Stimulated activated CD8-positive, alpha-beta memory T cell treated with anti-CD3 and anti-CD28 coated beads, Interleukin-4, amount 100 ng/mL, for 1 hour (primary cell): ENCODE results near the gene PIK3C2G.
"Not testable (repeated sequence)": the region's sequence is repeated elsewhere in the genome, so short reads cannot be mapped to it uniquely, and the experiment has no call there.

Source experiments
- DNase-seq, 2 donors: peaks; one replicate each; pipeline ENCODE4 v3.0.0-alpha.2; 2020; ENCODE audit warnings: low read depth in 2 of 2, low spot score in 1 of 2

PIK3C2G gene

GRCh38 chr12:18261273-18261672 lies at the start of gene PIK3C2G:
TSS of gene PIK3C2G (plus strand) at chr12:18261518. CDS start at chr12:18282082, 20,564 bp downstream.
- no peak for DNase-seq

GRCh38 chr12:18217966-18218365 lies 43.4 kb upstream of the PIK3C2G start:
- DNase-seq, result no peak

- DNase-seq, result no peak
Measured at GRCh38 chr12:18221726-18222125, 39.6 kb upstream of the PIK3C2G start.

GRCh38 chr12:18222699-18223098 lies 38.6 kb upstream of the PIK3C2G start:
- DNase-seq, result no peak

GRCh38 chr12:18224745-18225144 lies 36.6 kb upstream of the PIK3C2G start:
- DNase-seq, result no peak

GRCh38 chr12:18239526-18239925 lies 21.8 kb upstream of the PIK3C2G start:
- DNase-seq, result no peak

- no peak for DNase-seq
Measured at GRCh38 chr12:18242380-18243089, 18.8 kb upstream of the PIK3C2G start.

- DNase-seq, result no peak
Measured at GRCh38 chr12:18243238-18243637, 18.1 kb upstream of the PIK3C2G start.

- no peak for DNase-seq
Measured at GRCh38 chr12:18246066-18246465, 15.3 kb upstream of the PIK3C2G start.

- no peak for DNase-seq
Measured at GRCh38 chr12:18250313-18250916, 10.9 kb upstream of the PIK3C2G start.

- DNase-seq, result no peak
Measured at GRCh38 chr12:18254081-18254480, 7.2 kb upstream of the PIK3C2G start.

GRCh38 chr12:18255004-18255403 lies 6.3 kb upstream of the PIK3C2G start:
- not testable (repeated sequence) for DNase-seq

- no peak for DNase-seq
Measured at GRCh38 chr12:18257251-18257650, 4.1 kb upstream of the PIK3C2G start.

GRCh38 chr12:18258929-18259328 lies 2.4 kb upstream of the PIK3C2G start:
- DNase-seq, result no peak

GRCh38 chr12:18259906-18260682 lies 1.2 kb upstream of the PIK3C2G start:
- no peak for DNase-seq

- no peak for DNase-seq
Measured at GRCh38 chr12:18261906-18262305, 588 bp downstream of the PIK3C2G start.

- DNase-seq, result no peak
Measured at GRCh38 chr12:18262514-18262913, 1.2 kb downstream of the PIK3C2G start.

GRCh38 chr12:18264581-18265075 lies 3.3 kb downstream of the PIK3C2G start:
- no peak for DNase-seq

GRCh38 chr12:18267427-18268099 lies 6.2 kb downstream of the PIK3C2G start:
- DNase-seq, result no peak

- no peak for DNase-seq
Measured at GRCh38 chr12:18270958-18271460, 9.7 kb downstream of the PIK3C2G start.

- no peak for DNase-seq
Measured at GRCh38 chr12:18275981-18276380, 14.7 kb downstream of the PIK3C2G start.
